GM23338 (cell line): ENCODE results near the gene PEX12. TPM values are rescaled to one million over a fixed set of nuclear protein-coding genes. Genes with fewer than 3 reads are reported as not detected.

Source experiments
- ATAC-seq: fragments of 200-7000 bp; cut with Tn5 transposase; 3 replicates; pipeline ENCODE4 v1.9.1; 2020
- DNase-seq: peaks from one replicate; pipeline ENCODE4 v3.0.0-alpha.2; 2015; ENCODE audit warnings: low spot score
- H2AFZ ChIP-seq: fragments of 200-600 bp; sonication (generic); 2 replicates; pipeline ENCODE4 v1.8.0; 2016; ENCODE audit warnings: antibody characterized with exemption, mild to moderate bottlenecking, moderate library complexity
- H3F3A ChIP-seq: fragments of 200-600 bp; sonication (generic); replicated peaks from 2 replicates; pipeline ENCODE4 v1.8.0; 2017; ENCODE audit warnings: antibody characterized with exemption, mixed run types, low read depth
- H3K27ac ChIP-seq: fragments of 200-600 bp; sonication (generic); 2 replicates; pipeline ENCODE4 v1.6.1; 2016; ENCODE audit warnings: low read depth
- H3K27me3 ChIP-seq: fragments of 200-600 bp; sonication (generic); 2 replicates; pipeline ENCODE4 v1.8.0; 2016; ENCODE audit warnings: mild to moderate bottlenecking, mixed run types, moderate library complexity; ENCODE audit not compliant: insufficient read depth
- H3K36me3 ChIP-seq: fragments of 200-600 bp; sonication (generic); 2 replicates; pipeline ENCODE4 v1.8.0; 2016; ENCODE audit warnings: mild to moderate bottlenecking; ENCODE audit not compliant: insufficient read depth
- H3K4me1 ChIP-seq: fragments of 200-600 bp; sonication (generic); 2 replicates; pipeline ENCODE4 v1.8.0; 2016; ENCODE audit warnings: mild to moderate bottlenecking, moderate library complexity; ENCODE audit not compliant: insufficient read depth
- H3K4me2 ChIP-seq: fragments of 200-600 bp; sonication (generic); 2 replicates; pipeline ENCODE4 v1.7.1; 2017; ENCODE audit warnings: mixed run types
- H3K4me3 ChIP-seq: fragments of 200-600 bp; sonication (generic); 2 replicates; pipeline ENCODE4 v1.6.1; 2016; ENCODE audit warnings: mixed run types
- H3K79me2 ChIP-seq: fragments of 200-600 bp; sonication (generic); replicated peaks from 2 replicates; pipeline ENCODE4 v1.8.0; 2017; ENCODE audit warnings: mild to moderate bottlenecking; ENCODE audit not compliant: insufficient read depth
- H3K9me2 ChIP-seq: fragments of 200-600 bp; sonication (generic); 2 replicates; pipeline ENCODE4 v1.8.0; 2017; ENCODE audit not compliant: insufficient read depth
- H4K20me1 ChIP-seq: fragments of 200-600 bp; sonication (generic); replicated peaks from 2 replicates; pipeline ENCODE4 v1.8.0; 2017; ENCODE audit warnings: mild to moderate bottlenecking; ENCODE audit not compliant: insufficient read depth
- H3K27ac Mint-ChIP-seq: 2 replicates; pipeline ENCODE4 v1.8.0; 2020; ENCODE audit warnings: inconsistent platforms, mild to moderate bottlenecking, moderate library complexity, mixed read lengths
- H3K27me3 Mint-ChIP-seq: 3 replicates; pipeline ENCODE4 v1.8.0; 2022; ENCODE audit warnings: low read depth, mild to moderate bottlenecking, moderate library complexity, mixed read lengths, inconsistent platforms; ENCODE audit not compliant: insufficient read depth, poor library complexity
- H3K36me3 Mint-ChIP-seq: 3 replicates; pipeline ENCODE4 v1.8.0; 2021; ENCODE audit warnings: low read depth, mild to moderate bottlenecking, inconsistent platforms, moderate library complexity, mixed read lengths
- H3K4me1 Mint-ChIP-seq: 3 replicates; pipeline ENCODE4 v1.8.0; 2020; ENCODE audit warnings: mild to moderate bottlenecking, inconsistent platforms, mixed read lengths
- H3K4me3 Mint-ChIP-seq: 3 replicates; pipeline ENCODE4 v1.8.0; 2021; ENCODE audit warnings: moderate library complexity, mild to moderate bottlenecking, inconsistent platforms, mixed read lengths
- H3K9me3 Mint-ChIP-seq: 3 replicates; pipeline ENCODE4 v1.8.0; 2020; ENCODE audit warnings: moderate library complexity, mild to moderate bottlenecking, inconsistent platforms, mixed read lengths
- CTCF ChIP-seq, 2 experiments: fragments of 200-600 bp in 1 of 2; sonication (generic) in 1 of 2; conservative IDR thresholded peaks; 2 replicates each; pipeline versions ENCODE4 v1.5.1 to v1.6.1; 2016 to 2017; ENCODE audit warnings: antibody characterized with exemption in 2 of 2, low read depth in 2 of 2, mild to moderate bottlenecking in 2 of 2, moderate library complexity in 1 of 2
- NANOG ChIP-seq: IDR thresholded peaks from 2 replicates; pipeline ENCODE4 v1.6.1; 2016; ENCODE audit warnings: antibody characterized with exemption, borderline replicate concordance
- POLR2AphosphoS5 ChIP-seq: IDR thresholded peaks from 2 replicates; pipeline ENCODE4 v1.6.1; 2016; ENCODE audit warnings: antibody characterized with exemption, low read depth
- ZNF114 ChIP-seq: fragments of 250-450 bp; sonication (Bioruptor Pico); IDR thresholded peaks from 2 replicates; pipeline ENCODE4 v1.5.0; 2020; ENCODE audit warnings: mild to moderate bottlenecking, moderate library complexity
- ZNF462 ChIP-seq: fragments of 250-450 bp; sonication (Bioruptor Pico); IDR thresholded peaks from 2 replicates; pipeline ENCODE4 v1.5.0; 2020; ENCODE audit warnings: mild to moderate bottlenecking, moderate library complexity
- polyA plus RNA-seq: library from polyadenylated mRNA; unstranded; fragments of >200 nt; fragmentation: Nextera tagmentation; extraction: Ambion mirVana; gene quantifications from 2 replicates; pipeline ENCODE4 v1.2.1, GENCODE V29; 2016
- total RNA-seq: library from RNA; depleted of rRNA; stranded (reverse); fragments of >200 nt; shearing (Covaris generic); gene quantifications from 2 replicates; pipeline ENCODE4 v1.2.3, GENCODE V29; 2014

Gene PEX12
- total and polyA plus RNA-seq, 2 experiments from 2014 or later: 1.5 to 1.9 TPM

- no peak for TF ChIP-seq ZNF462
- TF ChIP-seq CTCF (conservative IDR thresholded peaks at IDR 0.05; ENCODE audit: low read depth in 2 of 2): no peak
- TF ChIP-seq ZNF114: no peak
Measured at GRCh38 chr17:35539659-35540026, 38.7 kb downstream of the PEX12 start (continued).

GRCh38 chr17:35537601-35538141 lies 40.7 kb downstream of the PEX12 start, which contains the start of gene SLFN12L:
TSS of gene SLFN12L (minus strand) at chr17:35537678. CDS start at chr17:35522364, 15,314 bp downstream.
- Histone ChIP-seq H3F3A (no peaks in the 10 kb centered on the region), H3K4me1 (no peaks in the 10 kb centered on the region), H3K27me3 (no peaks in the 10 kb centered on the region), H3K79me2 (no peaks in the 10 kb centered on the region), H3K27ac (no peak within 1 kb of the TSS), H3K36me3 (no peaks in the 10 kb centered on the region), H3K9me2 (no peaks in the 10 kb centered on the region), H2AFZ (no peak within 1 kb of the TSS; the same call in 1 of the 2 replicates), H4K20me1 (no peaks in the 10 kb centered on the region), H3K4me3 (no peak within 1 kb of the TSS), H3K4me2 (no peak within 1 kb of the TSS)
- ATAC-seq: no peak
- H3K4me1 Mint-ChIP-seq: no peaks in the 10 kb centered on the region; the same call in 2 of the 3 replicates
- no peaks in the 10 kb centered on the region for H3K36me3 Mint-ChIP-seq
- no peak within 1 kb of the TSS for H3K4me3 Mint-ChIP-seq
- H3K27me3 Mint-ChIP-seq: peaks cover 4% of the 10 kb centered on the region
- no peak for DNase-seq
- H3K9me3 Mint-ChIP-seq: no peaks in the 10 kb centered on the region
- no peak within 1 kb of the TSS for H3K27ac Mint-ChIP-seq
- TF ChIP-seq POLR2AphosphoS5 (no peak), NANOG (no peak), ZNF462 (no peak), CTCF (conservative IDR thresholded peaks at IDR 0.05; ENCODE audit: low read depth in 2 of 2) (no peak)
